ENCODE data around the gene SLC49A3. TPM values are rescaled to one million over a fixed set of nuclear protein-coding genes. Genes with fewer than 3 reads are reported as not detected.
"Not testable (repeated sequence)": the region's sequence is repeated elsewhere in the genome, so short reads cannot be mapped to it uniquely, and the experiment has no call there.

SLC49A3 gene
- total RNA-seq, 2 experiments from 2014 or later = 0.23 TPM; not detected in 1

GRCh38 chr4:733631-733980, 44.7 kb upstream of the SLC49A3 start:
- ChIA-PET CTCF (interaction anchor here (0.9 kb wide), 1 partner anchor 9 kb away, joined by 4 read pairs; no protein-coding TSS in a partner anchor), POLR2A (no interaction called here)
- Mint-ChIP-seq H3K4me1 (ENCODE audit: low read depth) (no peaks in the 10 kb centered on the region), H3K4me3 (no peak overlapping the region), H3K36me3 (ENCODE audit: low read depth) (peaks cover 15% of the 10 kb centered on the region), H3K27ac (no peak overlapping the region), H3K9me3 (no peaks in the 10 kb centered on the region), H3K27me3 (no peaks in the 10 kb centered on the region)
- intact Hi-C loops (cut with micrococcal nuclease) = no loop called here
- TF ChIP-seq CTCF (IDR thresholded peaks at IDR 0.05) = no peak
- DNase-seq (no peak), ATAC-seq (no peak)

GRCh38 chr4:732911-733630, 44.1 kb upstream of the SLC49A3 start:
- intact Hi-C loops (cut with micrococcal nuclease) = no loop called here
- Mint-ChIP-seq H3K27ac (no peak overlapping the region), H3K36me3 (ENCODE audit: low read depth) (peaks cover 15% of the 10 kb centered on the region), H3K4me3 (no peak overlapping the region), H3K27me3 (no peaks in the 10 kb centered on the region), H3K9me3 (no peaks in the 10 kb centered on the region), H3K4me1 (ENCODE audit: low read depth) (no peaks in the 10 kb centered on the region)
- no peak for ATAC-seq
- POLR2A ChIA-PET = no interaction called here
- CTCF ChIA-PET = interaction anchor here (0.9 kb wide), 1 partner anchor 9 kb away, joined by 4 read pairs; no protein-coding TSS in a partner anchor
- DNase-seq = no peak
- TF ChIP-seq CTCF (IDR thresholded peaks at IDR 0.05) = no peak

- H3K36me3 Mint-ChIP-seq (ENCODE audit: low read depth) = peaks cover 15% of the 10 kb centered on the region
- no peak for DNase-seq
- H3K4me1 Mint-ChIP-seq (ENCODE audit: low read depth) = no peaks in the 10 kb centered on the region
- H3K9me3 Mint-ChIP-seq = no peaks in the 10 kb centered on the region
- no peaks in the 10 kb centered on the region for H3K27me3 Mint-ChIP-seq
- intact Hi-C loops (cut with micrococcal nuclease) = no loop called here
- TF ChIP-seq CTCF (IDR thresholded peaks at IDR 0.05) = no peak
- no peak overlapping the region for H3K27ac Mint-ChIP-seq
- H3K4me3 Mint-ChIP-seq = no peak overlapping the region
- ChIA-PET POLR2A (no interaction called here), CTCF (no interaction called here)
- ATAC-seq = no peak
These were observed 43.5 kb upstream of the SLC49A3 start for GRCh38 chr4:732486-732885.

GRCh38 chr4:731954-732353, 43.0 kb upstream of the SLC49A3 start:
- peak; percentile 19 for DNase-seq
- peaks cover 15% of the 10 kb centered on the region for H3K36me3 Mint-ChIP-seq (ENCODE audit: low read depth)
- H3K9me3 Mint-ChIP-seq; POLR2A ChIA-PET; H3K4me1 Mint-ChIP-seq (ENCODE audit: low read depth); H3K27me3 Mint-ChIP-seq; ATAC-seq; intact Hi-C loops (cut with micrococcal nuclease); H3K4me3 Mint-ChIP-seq; H3K27ac Mint-ChIP-seq; CTCF ChIA-PET: not testable (repeated sequence)

GRCh38 chr4:730946-731904, 42.3 kb upstream of the SLC49A3 start:
- H3K27ac Mint-ChIP-seq; intact Hi-C loops (cut with micrococcal nuclease); POLR2A ChIA-PET; H3K4me1 Mint-ChIP-seq (ENCODE audit: low read depth); CTCF ChIA-PET; H3K27me3 Mint-ChIP-seq; H3K9me3 Mint-ChIP-seq; H3K4me3 Mint-ChIP-seq: not testable (repeated sequence)
- H3K36me3 Mint-ChIP-seq (ENCODE audit: low read depth) = peaks cover 15% of the 10 kb centered on the region
- ATAC-seq = peak; percentile 47
- peak; percentile 17 for DNase-seq

GRCh38 chr4:730511-730910, 41.6 kb upstream of the SLC49A3 start:
- CTCF ChIA-PET = no interaction called here
- Mint-ChIP-seq H3K36me3 (ENCODE audit: low read depth) (peaks cover 15% of the 10 kb centered on the region), H3K27ac (no peak overlapping the region), H3K27me3 (no peaks in the 10 kb centered on the region), H3K4me3 (no peak overlapping the region), H3K9me3 (no peaks in the 10 kb centered on the region), H3K4me1 (ENCODE audit: low read depth) (peaks cover 2% of the 10 kb centered on the region)
- TF ChIP-seq CTCF (IDR thresholded peaks at IDR 0.05) = no peak
- intact Hi-C loops (cut with micrococcal nuclease) = no loop called here
- DNase-seq (no peak), ATAC-seq (no peak)
- POLR2A ChIA-PET = no interaction called here

All from activated CD8-positive, alpha-beta T cell treated with anti-CD3 and anti-CD28 coated beads for 36 hours (primary cell).